ENCODE data around the gene AUTS2.

AUTS2 gene

GRCh38 chr7:69643708-69644445 is 45.6 kb downstream of the AUTS2 start:
- H3K27me3 ChIP-seq (ENCODE audit: insufficient read depth, low read depth, severe bottlenecking), result no peaks in the 10 kb centered on the region
- no peaks in the 10 kb centered on the region for H3K36me3 ChIP-seq
- no peak for TF ChIP-seq CTCF (IDR thresholded peaks at IDR 0.05; ENCODE audit: low read depth, low read length)
- H3K4me3 ChIP-seq (ENCODE audit: low read depth, low read length), result no peak overlapping the region
- H3K9me3 ChIP-seq (ENCODE audit: severe bottlenecking), result no peaks in the 10 kb centered on the region
- DNase-seq, result no peak
- no peak overlapping the region for H3K27ac ChIP-seq

DNA sequence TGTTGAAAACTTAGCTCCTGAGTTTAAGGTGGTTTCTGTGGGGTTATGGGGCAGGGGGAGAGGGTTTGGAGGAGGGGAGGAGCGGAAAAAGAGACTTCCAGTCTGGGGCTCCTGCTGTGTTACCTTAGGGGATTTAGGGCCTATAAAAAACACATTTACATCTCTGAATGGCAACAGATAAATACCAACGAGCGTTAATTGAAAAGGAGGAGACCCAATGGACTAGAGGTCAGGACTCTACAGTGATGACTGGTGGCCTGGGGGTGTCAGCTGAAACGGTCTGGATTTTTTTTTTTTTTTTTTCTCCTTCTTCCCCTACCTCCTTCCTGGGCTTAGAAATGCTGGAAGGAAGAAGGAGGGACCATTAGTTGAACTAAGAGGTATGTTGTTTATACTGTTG is 47.4 kb downstream of the AUTS2 start:
- H3K27ac ChIP-seq, result no peak overlapping the region
- DNase-seq, result no peak
- H3K36me3 ChIP-seq, result no peaks in the 10 kb centered on the region
- no peaks in the 10 kb centered on the region for H3K9me3 ChIP-seq (ENCODE audit: severe bottlenecking)
- no peak for TF ChIP-seq CTCF (IDR thresholded peaks at IDR 0.05; ENCODE audit: low read depth, low read length)
- peaks cover 7% of the 10 kb centered on the region for H3K27me3 ChIP-seq (ENCODE audit: insufficient read depth, low read depth, severe bottlenecking)
- H3K4me3 ChIP-seq (ENCODE audit: low read depth, low read length), result no peak overlapping the region

GRCh38 chr7:69651101-69651590 is 52.9 kb downstream of the AUTS2 start:
- Histone ChIP-seq H3K36me3 (no peaks in the 10 kb centered on the region), H3K27me3 (ENCODE audit: insufficient read depth, low read depth, severe bottlenecking) (peaks cover 27% of the 10 kb centered on the region), H3K9me3 (ENCODE audit: severe bottlenecking) (no peaks in the 10 kb centered on the region), H3K27ac (no peak overlapping the region), H3K4me3 (ENCODE audit: low read depth, low read length) (no peak overlapping the region)
- no peak for TF ChIP-seq CTCF (IDR thresholded peaks at IDR 0.05; ENCODE audit: low read depth, low read length)
- no peak for DNase-seq

DNA sequence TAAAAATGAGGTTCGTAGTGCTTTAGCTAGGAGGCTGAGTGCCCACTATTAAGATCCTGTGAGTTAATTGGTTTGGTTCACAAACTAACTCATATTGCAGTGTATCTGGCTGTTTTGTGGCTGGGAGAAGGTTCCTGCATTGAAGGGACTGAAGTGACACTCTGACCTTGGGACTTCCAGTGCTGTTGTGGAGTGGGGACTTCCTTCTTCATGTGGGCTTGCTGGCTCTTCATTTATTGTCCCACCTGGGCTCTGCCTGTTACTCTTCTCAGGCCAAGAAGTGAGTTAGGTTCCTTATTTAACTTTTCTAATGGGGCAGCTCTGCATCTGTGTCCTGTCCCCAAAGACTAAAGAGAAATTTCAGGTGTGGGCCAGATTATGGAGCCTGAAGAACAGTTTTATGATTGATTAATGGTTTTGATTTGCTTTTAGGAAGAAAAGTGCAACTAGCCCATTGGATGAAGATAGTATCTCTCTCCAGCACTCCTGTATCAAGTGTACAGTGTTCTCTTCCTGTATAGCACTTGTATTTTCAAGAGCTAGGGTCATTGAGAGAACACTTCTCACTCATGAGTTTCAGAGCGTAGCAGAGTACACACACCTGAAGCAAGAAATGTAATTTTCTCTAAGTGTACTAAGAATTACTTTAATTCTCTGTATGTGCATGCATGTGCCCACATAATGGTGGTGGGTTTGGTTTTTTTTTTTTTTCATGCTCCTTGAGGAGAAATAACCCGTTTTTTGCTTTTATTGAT is 54.8 kb downstream of the AUTS2 start:
- no peak overlapping the region for H3K4me3 ChIP-seq (ENCODE audit: low read depth, low read length)
- H3K27ac ChIP-seq, result no peak overlapping the region
- H3K27me3 ChIP-seq (ENCODE audit: insufficient read depth, low read depth, severe bottlenecking), result peaks cover 27% of the 10 kb centered on the region
- no peaks in the 10 kb centered on the region for H3K36me3 ChIP-seq
- TF ChIP-seq CTCF (IDR thresholded peaks at IDR 0.05; ENCODE audit: low read depth, low read length), result no peak
- H3K9me3 ChIP-seq (ENCODE audit: severe bottlenecking), result no peaks in the 10 kb centered on the region
- no peak for DNase-seq

DNA sequence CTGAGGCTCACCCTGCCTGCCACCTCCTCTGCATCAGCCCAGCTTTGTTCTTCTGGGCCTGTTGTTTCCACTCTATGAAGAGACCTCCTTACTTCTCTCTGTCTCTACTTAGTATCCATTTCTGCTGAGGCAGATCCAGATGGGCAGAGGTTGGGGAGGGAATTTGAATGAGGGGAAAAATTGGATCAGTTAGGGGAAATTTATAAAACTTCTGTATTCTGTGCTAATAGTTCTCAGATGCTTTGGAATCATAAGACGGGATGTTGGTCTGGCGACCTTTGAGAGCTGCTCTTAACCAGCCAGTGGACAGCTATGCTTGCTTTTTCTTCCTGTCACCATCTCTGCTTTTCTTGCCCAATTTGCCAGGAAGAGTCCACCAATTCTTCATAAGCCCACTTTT is 55.5 kb downstream of the AUTS2 start:
- Histone ChIP-seq H3K27me3 (ENCODE audit: insufficient read depth, low read depth, severe bottlenecking) (peaks cover 27% of the 10 kb centered on the region), H3K4me3 (ENCODE audit: low read depth, low read length) (no peak overlapping the region), H3K36me3 (no peaks in the 10 kb centered on the region), H3K27ac (no peak overlapping the region), H3K9me3 (ENCODE audit: severe bottlenecking) (no peaks in the 10 kb centered on the region)
- no peak for DNase-seq
- TF ChIP-seq CTCF (IDR thresholded peaks at IDR 0.05; ENCODE audit: low read depth, low read length), result no peak
